ENCODE results near the gene RAB7A. TPM values are rescaled to one million over a fixed set of nuclear protein-coding genes. Genes with fewer than 3 reads are reported as not detected.
A peak's percentile ranks its signal among the peaks of the same experiment; 100 is the strongest.

The RAB7A gene
- total RNA-seq, 1 experiment from 2014 or later, result 172 TPM

DNA sequence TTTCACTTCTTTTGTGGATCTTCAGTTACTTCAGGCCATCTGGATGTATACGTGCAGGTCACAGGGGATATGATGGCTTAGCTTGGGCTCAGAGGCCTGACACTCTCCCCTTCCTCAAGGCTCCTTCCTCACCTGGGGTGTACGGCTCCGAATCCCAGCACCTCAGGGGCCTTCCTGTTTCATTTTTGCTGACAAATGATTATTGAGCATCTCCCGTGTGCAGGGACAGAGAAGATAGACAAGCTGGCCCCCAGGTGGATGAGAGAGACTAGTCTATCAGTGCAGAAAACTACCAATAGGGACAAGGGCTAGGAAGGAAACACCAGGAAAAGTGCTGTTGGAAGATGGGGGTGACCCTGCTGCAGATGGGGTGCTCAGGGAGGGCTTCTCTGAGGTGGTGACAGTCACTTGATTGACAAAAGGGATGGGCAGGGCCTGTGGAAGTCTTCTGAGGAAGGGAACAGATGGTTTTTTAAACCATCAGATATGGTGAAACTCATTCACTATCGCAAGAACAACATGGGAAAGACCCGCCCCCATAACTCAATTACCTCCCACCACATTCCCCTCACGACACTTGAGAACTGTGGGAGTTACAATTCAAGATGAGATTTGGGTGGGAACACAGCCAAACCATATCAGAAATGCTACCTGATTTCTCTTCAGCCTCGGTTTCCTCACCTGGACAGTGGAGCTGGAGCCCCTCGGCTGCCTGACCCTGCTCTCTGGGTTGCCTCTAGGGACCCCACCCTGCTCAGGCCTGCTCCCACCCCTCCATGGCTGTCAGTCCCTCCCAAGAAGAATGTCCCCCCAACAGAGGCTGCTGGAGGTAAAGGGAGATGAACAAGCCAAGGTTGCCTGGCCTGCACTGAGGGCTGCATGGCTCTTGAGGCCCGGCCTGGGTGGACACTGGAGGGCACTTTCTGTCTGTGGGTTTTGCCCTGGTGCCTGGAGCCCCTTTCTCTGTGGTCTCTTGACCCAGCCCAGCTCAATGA, 116.2 kb downstream of the RAB7A start:
- no peak overlapping the region for H3K4me3 Mint-ChIP-seq (ENCODE audit: unreplicated experiment)
- H3K36me3 Mint-ChIP-seq (ENCODE audit: insufficient read depth, unreplicated experiment), result no peaks in the 10 kb centered on the region
- H3K9me3 Mint-ChIP-seq (ENCODE audit: unreplicated experiment), result no peaks in the 10 kb centered on the region
- DNase-seq (ENCODE audit: unreplicated experiment), result no peak
- ChIA-PET POLR2A (no interaction called here), CTCF (no interaction called here)
- peaks cover 5% of the 10 kb centered on the region for H3K4me1 Mint-ChIP-seq (ENCODE audit: insufficient read depth, unreplicated experiment)
- BruUV-seq (replicated peaks), result no TSS peak
- no peak for TF ChIP-seq CTCF (IDR thresholded peaks at IDR 0.05; ENCODE audit: unreplicated experiment)
- no peaks in the 10 kb centered on the region for H3K27me3 Mint-ChIP-seq (ENCODE audit: insufficient read depth, unreplicated experiment)
- H3K27ac Mint-ChIP-seq (ENCODE audit: low read depth, unreplicated experiment), result no peak overlapping the region
- intact Hi-C loops (cut with micrococcal nuclease), result no loop called here

DNA sequence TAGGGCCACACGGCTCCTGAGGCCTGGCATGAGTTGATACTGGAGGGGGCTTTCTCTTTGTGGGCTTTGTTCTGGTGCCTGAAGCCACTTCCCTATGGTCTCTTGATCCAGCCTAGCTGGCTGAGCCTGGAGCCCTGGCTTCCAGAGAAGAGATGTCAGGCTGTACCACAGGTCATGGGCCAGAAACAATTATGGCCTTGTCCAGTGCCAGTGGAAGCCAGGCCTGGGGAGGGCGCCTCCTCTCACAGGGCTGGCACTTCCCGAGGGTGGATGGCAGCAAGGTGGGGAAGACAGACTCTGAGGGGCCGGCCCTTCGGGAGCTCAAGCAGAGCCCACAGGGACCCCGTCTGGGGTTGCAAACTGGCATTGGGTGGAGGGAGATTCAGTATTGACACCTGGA, 118.5 kb downstream of the RAB7A start:
- CTCF ChIA-PET, result no interaction called here

DNA sequence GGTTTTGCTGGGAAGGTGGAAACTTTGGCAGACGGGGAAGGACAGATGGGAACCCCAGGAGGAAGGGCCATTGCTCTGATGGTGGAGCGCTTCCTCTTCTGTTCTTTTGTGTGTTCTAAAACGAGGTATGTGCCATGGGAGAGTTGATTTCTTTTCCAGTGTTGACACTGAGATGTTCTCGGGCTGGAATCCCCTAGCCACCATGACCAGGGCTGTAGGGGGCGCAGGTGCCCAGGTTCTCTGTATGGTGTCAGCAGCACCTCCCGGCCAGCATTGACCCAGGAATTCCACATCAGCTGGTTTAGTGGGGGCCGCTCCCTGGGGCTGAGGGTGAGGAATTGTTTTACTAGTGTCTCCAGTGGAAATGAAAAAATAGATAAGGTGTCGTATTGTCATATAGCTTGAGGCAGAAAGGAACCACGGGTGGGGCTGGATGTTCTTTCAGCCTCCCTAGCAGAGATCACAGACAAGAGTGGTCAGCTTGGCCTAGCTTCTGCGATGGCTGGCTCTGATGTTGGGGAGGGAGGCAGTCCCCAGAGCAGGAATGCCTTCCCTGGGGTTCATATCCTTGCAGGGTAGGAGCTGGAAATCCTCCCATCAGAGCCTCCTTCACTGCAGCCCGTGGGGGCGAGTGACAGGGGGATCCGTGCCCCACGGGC, 119.3 kb downstream of the RAB7A start:
- Mint-ChIP-seq H3K27ac (ENCODE audit: low read depth, unreplicated experiment) (no peak overlapping the region), H3K36me3 (ENCODE audit: insufficient read depth, unreplicated experiment) (no peaks in the 10 kb centered on the region), H3K4me3 (ENCODE audit: unreplicated experiment) (no peak overlapping the region), H3K27me3 (ENCODE audit: insufficient read depth, unreplicated experiment) (no peaks in the 10 kb centered on the region), H3K4me1 (ENCODE audit: insufficient read depth, unreplicated experiment) (peaks cover 11% of the 10 kb centered on the region), H3K9me3 (ENCODE audit: unreplicated experiment) (no peaks in the 10 kb centered on the region)
- POLR2A ChIA-PET, result interaction anchor here (0.8 kb wide), 2 partner anchors 34 to 470 kb away, joined by 3 read pairs; partner anchors contain the start of gene ACAD9
- DNase-seq (ENCODE audit: unreplicated experiment), result no peak
- intact Hi-C loops (cut with micrococcal nuclease), result no loop called here
- no TSS peak for BruUV-seq (replicated peaks)
- no peak for TF ChIP-seq CTCF (IDR thresholded peaks at IDR 0.05; ENCODE audit: unreplicated experiment)
- CTCF ChIA-PET, result no interaction called here

More for the DNA sequence above, 118.5 kb downstream of the RAB7A start:
- Mint-ChIP-seq H3K36me3 (ENCODE audit: insufficient read depth, unreplicated experiment) (no peaks in the 10 kb centered on the region), H3K4me3 (ENCODE audit: unreplicated experiment) (no peak overlapping the region), H3K27me3 (ENCODE audit: insufficient read depth, unreplicated experiment) (no peaks in the 10 kb centered on the region), H3K4me1 (ENCODE audit: insufficient read depth, unreplicated experiment) (peaks cover 5% of the 10 kb centered on the region), H3K27ac (ENCODE audit: low read depth, unreplicated experiment) (no peak overlapping the region), H3K9me3 (ENCODE audit: unreplicated experiment) (no peaks in the 10 kb centered on the region)
- no peak for TF ChIP-seq CTCF (IDR thresholded peaks at IDR 0.05; ENCODE audit: unreplicated experiment)
- no peak for DNase-seq (ENCODE audit: unreplicated experiment)
- intact Hi-C loops (cut with micrococcal nuclease), result no loop called here
- BruUV-seq (replicated peaks), result no TSS peak
- POLR2A ChIA-PET, result no interaction called here

- CTCF ChIA-PET, result interaction anchor here (0.6 kb wide), 1 partner anchor 205 kb away, joined by 3 read pairs; no protein-coding TSS in a partner anchor
- no TSS peak for BruUV-seq (replicated peaks)
- no peak overlapping the region for H3K27ac Mint-ChIP-seq (ENCODE audit: low read depth, unreplicated experiment)
- POLR2A ChIA-PET, result interaction anchor here (0.6 to 0.8 kb wide), 2 partner anchors 21 to 469 kb away, joined by 3 read pairs; no protein-coding TSS in a partner anchor
- peak; percentile 9 for TF ChIP-seq CTCF (IDR thresholded peaks at IDR 0.05; ENCODE audit: unreplicated experiment)
- H3K27me3 Mint-ChIP-seq (ENCODE audit: insufficient read depth, unreplicated experiment), result no peaks in the 10 kb centered on the region
- no peak overlapping the region for H3K4me3 Mint-ChIP-seq (ENCODE audit: unreplicated experiment)
- H3K4me1 Mint-ChIP-seq (ENCODE audit: insufficient read depth, unreplicated experiment), result peaks cover 11% of the 10 kb centered on the region
- H3K9me3 Mint-ChIP-seq (ENCODE audit: unreplicated experiment), result no peaks in the 10 kb centered on the region
- peak; percentile 30 for DNase-seq (ENCODE audit: unreplicated experiment)
- intact Hi-C loops (cut with micrococcal nuclease), result no loop called here
- no peaks in the 10 kb centered on the region for H3K36me3 Mint-ChIP-seq (ENCODE audit: insufficient read depth, unreplicated experiment)
Measured at GRCh38 chr3:128845778-128846485, 119.9 kb downstream of the RAB7A start.
